ENCODE measurements around the gene FAM174B.

DNA sequence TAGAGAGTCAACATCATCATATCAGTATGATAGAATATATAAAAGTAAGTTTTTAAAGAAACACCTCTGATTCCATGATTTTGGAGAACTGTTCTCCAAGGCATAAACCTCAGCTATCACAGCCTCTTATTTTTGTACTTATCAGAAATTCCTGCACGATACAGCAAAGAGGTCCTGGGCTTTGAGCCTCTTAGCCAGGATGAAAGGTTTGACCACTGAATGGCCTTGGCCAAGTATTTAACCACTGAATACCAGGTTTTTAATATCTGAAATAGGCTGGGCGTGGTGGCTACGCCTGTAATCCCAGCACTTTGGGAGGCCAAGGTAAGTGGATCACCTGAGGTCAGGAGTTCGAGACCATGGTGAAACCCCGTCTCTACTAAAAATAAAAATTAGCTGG lies 1.9 kb upstream of the FAM174B start:
- TF ChIP-seq, protein P1, sequence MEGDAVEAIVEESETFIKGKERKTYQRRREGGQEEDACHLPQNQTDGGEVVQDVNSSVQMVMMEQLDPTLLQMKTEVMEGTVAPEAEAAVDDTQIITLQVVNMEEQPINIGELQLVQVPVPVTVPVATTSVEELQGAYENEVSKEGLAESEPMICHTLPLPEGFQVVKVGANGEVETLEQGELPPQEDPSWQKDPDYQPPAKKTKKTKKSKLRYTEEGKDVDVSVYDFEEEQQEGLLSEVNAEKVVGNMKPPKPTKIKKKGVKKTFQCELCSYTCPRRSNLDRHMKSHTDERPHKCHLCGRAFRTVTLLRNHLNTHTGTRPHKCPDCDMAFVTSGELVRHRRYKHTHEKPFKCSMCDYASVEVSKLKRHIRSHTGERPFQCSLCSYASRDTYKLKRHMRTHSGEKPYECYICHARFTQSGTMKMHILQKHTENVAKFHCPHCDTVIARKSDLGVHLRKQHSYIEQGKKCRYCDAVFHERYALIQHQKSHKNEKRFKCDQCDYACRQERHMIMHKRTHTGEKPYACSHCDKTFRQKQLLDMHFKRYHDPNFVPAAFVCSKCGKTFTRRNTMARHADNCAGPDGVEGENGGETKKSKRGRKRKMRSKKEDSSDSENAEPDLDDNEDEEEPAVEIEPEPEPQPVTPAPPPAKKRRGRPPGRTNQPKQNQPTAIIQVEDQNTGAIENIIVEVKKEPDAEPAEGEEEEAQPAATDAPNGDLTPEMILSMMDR (IDR thresholded peaks at IDR 0.05; ENCODE audit: low read depth, low read length) = no peak
- no peak for TF ChIP-seq POLR2A (IDR thresholded peaks at IDR 0.05; ENCODE audit: extremely low read depth, insufficient read length)
- TF ChIP-seq, protein P2, sequence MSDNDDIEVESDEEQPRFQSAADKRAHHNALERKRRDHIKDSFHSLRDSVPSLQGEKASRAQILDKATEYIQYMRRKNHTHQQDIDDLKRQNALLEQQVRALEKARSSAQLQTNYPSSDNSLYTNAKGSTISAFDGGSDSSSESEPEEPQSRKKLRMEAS (IDR thresholded peaks at IDR 0.05; ENCODE audit: low read depth, low read length) = no peak
- no peak for TF ChIP-seq MYC (IDR thresholded peaks at IDR 0.05; ENCODE audit: low read depth, low read length)

All from NB4 (cell line).